Neural progenitor cell (in vitro differentiated cells): ENCODE data around the gene THSD4.

Experiments used
- EZH2 ChIP-seq: fragments of 200-600 bp; sonication (generic); IDR thresholded peaks from 2 replicates; pipeline ENCODE4 v1.6.1; 2017; ENCODE audit warnings: antibody characterized with exemption, mild to moderate bottlenecking, moderate library complexity
- EZH2phosphoT487 ChIP-seq: fragments of 200-600 bp; sonication (generic); IDR thresholded peaks from 2 replicates; pipeline ENCODE4 v1.6.1; 2017; ENCODE audit warnings: antibody characterized with exemption
- TF ChIP-seq, protein P1 (sequence below): fragments of 200-600 bp; sonication (generic); IDR thresholded peaks from 2 replicates; pipeline ENCODE4 v1.5.1; 2017; ENCODE audit warnings: antibody characterized with exemption, mild to moderate bottlenecking

DNA sequence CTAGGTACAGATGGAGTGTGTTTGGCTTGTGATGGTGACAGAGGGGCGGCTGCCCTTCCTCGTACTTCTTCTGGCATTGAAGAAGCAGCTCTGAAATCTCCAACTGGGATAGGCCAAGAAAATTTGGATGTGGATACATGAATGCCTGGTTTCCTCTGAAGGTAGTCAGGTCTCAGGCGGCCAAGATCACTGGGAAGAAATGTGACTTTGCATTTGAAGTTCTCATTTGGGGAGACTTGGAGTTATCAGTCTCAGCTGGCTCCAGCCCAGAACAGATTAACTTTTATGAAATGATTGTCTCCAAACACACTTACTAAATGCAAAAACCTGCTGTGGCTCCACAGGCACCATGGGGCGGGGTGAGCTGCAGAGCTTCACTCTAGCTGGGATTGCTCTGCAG, 215.9 kb downstream of the THSD4 start:
- TF ChIP-seq, protein P1, sequence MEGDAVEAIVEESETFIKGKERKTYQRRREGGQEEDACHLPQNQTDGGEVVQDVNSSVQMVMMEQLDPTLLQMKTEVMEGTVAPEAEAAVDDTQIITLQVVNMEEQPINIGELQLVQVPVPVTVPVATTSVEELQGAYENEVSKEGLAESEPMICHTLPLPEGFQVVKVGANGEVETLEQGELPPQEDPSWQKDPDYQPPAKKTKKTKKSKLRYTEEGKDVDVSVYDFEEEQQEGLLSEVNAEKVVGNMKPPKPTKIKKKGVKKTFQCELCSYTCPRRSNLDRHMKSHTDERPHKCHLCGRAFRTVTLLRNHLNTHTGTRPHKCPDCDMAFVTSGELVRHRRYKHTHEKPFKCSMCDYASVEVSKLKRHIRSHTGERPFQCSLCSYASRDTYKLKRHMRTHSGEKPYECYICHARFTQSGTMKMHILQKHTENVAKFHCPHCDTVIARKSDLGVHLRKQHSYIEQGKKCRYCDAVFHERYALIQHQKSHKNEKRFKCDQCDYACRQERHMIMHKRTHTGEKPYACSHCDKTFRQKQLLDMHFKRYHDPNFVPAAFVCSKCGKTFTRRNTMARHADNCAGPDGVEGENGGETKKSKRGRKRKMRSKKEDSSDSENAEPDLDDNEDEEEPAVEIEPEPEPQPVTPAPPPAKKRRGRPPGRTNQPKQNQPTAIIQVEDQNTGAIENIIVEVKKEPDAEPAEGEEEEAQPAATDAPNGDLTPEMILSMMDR, result no peak
- TF ChIP-seq EZH2phosphoT487 (no peak), EZH2 (no peak)
